Panc1 (cell line): ENCODE results near the gene BICD2. TPM values are rescaled to one million over a fixed set of nuclear protein-coding genes. Genes with fewer than 3 reads are reported as not detected.

ENCODE experiments used
- ATAC-seq: fragments of 200-7000 bp; cut with Tn5 transposase; 2 replicates; pipeline ENCODE4 v1.9.1; 2020; ENCODE audit warnings: mild to moderate bottlenecking, moderate library complexity
- BruUV-seq: library from RNA; stranded (reverse); fragments of 400-500 nt; replicated peaks from 2 replicates; lab custom pipeline; 2021; lab: Mats Ljungman, UMichigan
- CTCF ChIA-PET: fragments of 300-600 bp; sonication (Branson Sonifier 250); formaldehyde crosslinking; loops from one replicate; lab custom pipeline; 2022; ENCODE audit warnings: antibody characterized with exemption; lab: Charles Lee
- POLR2A ChIA-PET: fragments of 300-600 bp; sonication (Branson Sonifier 250); formaldehyde crosslinking; loops from one replicate; lab custom pipeline; 2022; ENCODE audit warnings: antibody characterized with exemption; lab: Charles Lee
- DNase-seq: peaks from one replicate; pipeline ENCODE4 v3.0.0-alpha.2; 2010; ENCODE audit warnings: low read depth, low spot score
- H3K27ac ChIP-seq: 2 replicates; pipeline ENCODE4 v1.5.1; 2011; ENCODE audit warnings: mild to moderate bottlenecking, low read length, inconsistent platforms
- H3K27me3 ChIP-seq: fragments of 200-500 bp; sonication (Bioruptor generic); 2 replicates; pipeline ENCODE4 v1.6.0; 2014; ENCODE audit warnings: low read length, inconsistent platforms; ENCODE audit not compliant: control insufficient read depth, insufficient read depth
- H3K36me3 ChIP-seq: fragments of 200-500 bp; sonication (Bioruptor generic); 2 replicates; pipeline ENCODE4 v1.5.1; 2014; ENCODE audit warnings: inconsistent platforms, mild to moderate bottlenecking, low read length, moderate library complexity; ENCODE audit not compliant: control insufficient read depth, insufficient read depth
- H3K4me1 ChIP-seq: 2 replicates; pipeline ENCODE4 v1.5.1; 2011; ENCODE audit warnings: inconsistent platforms, mild to moderate bottlenecking, low read length, moderate library complexity; ENCODE audit not compliant: control insufficient read depth, insufficient read depth
- H3K4me3 ChIP-seq, 2 experiments: 2 replicates each; pipeline ENCODE4 v1.5.1; 2011 to 2012; ENCODE audit warnings: low read depth in 2 of 2, low read length in 2 of 2, mild to moderate bottlenecking in 2 of 2, inconsistent platforms in 1 of 2, moderate library complexity in 1 of 2
- H3K9me3 ChIP-seq: fragments of 200-500 bp; sonication (Bioruptor generic); 2 replicates; pipeline ENCODE4 v1.5.1; 2014; ENCODE audit warnings: low read depth, mild to moderate bottlenecking, inconsistent platforms, low read length, moderate library complexity; ENCODE audit not compliant: control insufficient read depth, insufficient read depth
- CTCF ChIP-seq: fragments of 450-650 bp; IDR thresholded peaks from 2 replicates; pipeline ENCODE4 v1.5.1; 2017; ENCODE audit warnings: mild to moderate bottlenecking
- POLR2AphosphoS5 ChIP-seq: IDR thresholded peaks from 2 replicates; pipeline ENCODE4 v1.6.1; 2012; ENCODE audit warnings: mild to moderate bottlenecking, low read depth, low read length, moderate library complexity
- REST ChIP-seq, 2 experiments: IDR thresholded peaks; 2 replicates each; pipeline ENCODE4 v1.6.1; 2011 to 2012; ENCODE audit warnings: low read depth in 2 of 2, control low read depth in 1 of 2, low read length in 1 of 2, mild to moderate bottlenecking in 1 of 2, moderate library complexity in 1 of 2; ENCODE audit not compliant: insufficient read depth in 1 of 2
- SIN3A ChIP-seq: IDR thresholded peaks from 2 replicates; pipeline ENCODE4 v1.6.1; 2012; ENCODE audit warnings: low read depth, mild to moderate bottlenecking, low read length, moderate library complexity, borderline replicate concordance; ENCODE audit not compliant: insufficient read depth
- TCF7L2 ChIP-seq: IDR thresholded peaks from 2 replicates; pipeline ENCODE4 v1.6.1; 2011; ENCODE audit warnings: mild to moderate bottlenecking, low read depth, low read length, inconsistent platforms
- in situ Hi-C: cut with HindIII; loops from 2 replicates; pipeline ENCODE4 v1.10.0; 2016; ENCODE audit warnings: low sequenced_read_pairs, low pct_unique_long_range_greater_than_20kb
- intact Hi-C: fragments of 100-400 bp; cut with micrococcal nuclease; formaldehyde crosslinking; loops from one replicate; pipeline ENCODE4 v1.10.0; 2022; ENCODE audit not compliant: unreplicated experiment
- total RNA-seq: library from RNA; stranded (reverse); gene quantifications from one replicate; pipeline ENCODE4 v1.2.1, GENCODE V29; 2021; ENCODE audit not compliant: unreplicated experiment

BICD2 gene
- total RNA-seq, 1 experiment from 2014 or later = 17.3 TPM

- POLR2A ChIA-PET = no interaction called here
- no TSS peak for BruUV-seq
- ATAC-seq (no peak), DNase-seq (no peak)
- Histone ChIP-seq H3K4me1 (no peaks in the 10 kb centered on the region), H3K9me3 (no peaks in the 10 kb centered on the region), H3K36me3 (no peaks in the 10 kb centered on the region), H3K27ac (no peak overlapping the region), H3K27me3 (no peaks in the 10 kb centered on the region), H3K4me3 (no peak overlapping the region)
- intact Hi-C loops = no loop called here
- no peak for TF ChIP-seq TCF7L2
- TF ChIP-seq POLR2AphosphoS5 = no peak
- TF ChIP-seq REST (IDR thresholded peaks at IDR 0.05; ENCODE audit: insufficient read depth in 1 of 2, low read depth in 2 of 2, low read length in 1 of 2) = no peak
- TF ChIP-seq CTCF = no peak
- TF ChIP-seq SIN3A = no peak
- CTCF ChIA-PET = no interaction called here
- in situ Hi-C loops = no loop called here
These were observed 82.4 kb downstream of the BICD2 start for GRCh38 chr9:92682269-92682668.

- BruUV-seq = no TSS peak
- ChIA-PET POLR2A (no interaction called here), CTCF (no interaction called here)
- Histone ChIP-seq H3K4me3 (no peak overlapping the region), H3K36me3 (no peaks in the 10 kb centered on the region), H3K27me3 (no peaks in the 10 kb centered on the region), H3K4me1 (no peaks in the 10 kb centered on the region), H3K27ac (no peak overlapping the region), H3K9me3 (no peaks in the 10 kb centered on the region)
- intact Hi-C loops (no loop called here), in situ Hi-C loops (no loop called here)
- TF ChIP-seq CTCF (no peak), POLR2AphosphoS5 (no peak), REST (IDR thresholded peaks at IDR 0.05; ENCODE audit: insufficient read depth in 1 of 2, low read depth in 2 of 2, low read length in 1 of 2) (no peak), TCF7L2 (no peak), SIN3A (no peak)
- no peak for DNase-seq
- ATAC-seq = no peak
These were observed 84.2 kb downstream of the BICD2 start for GRCh38 chr9:92680166-92681119.
